Measurements from ENCODE around the gene TNNI2.

DNA sequence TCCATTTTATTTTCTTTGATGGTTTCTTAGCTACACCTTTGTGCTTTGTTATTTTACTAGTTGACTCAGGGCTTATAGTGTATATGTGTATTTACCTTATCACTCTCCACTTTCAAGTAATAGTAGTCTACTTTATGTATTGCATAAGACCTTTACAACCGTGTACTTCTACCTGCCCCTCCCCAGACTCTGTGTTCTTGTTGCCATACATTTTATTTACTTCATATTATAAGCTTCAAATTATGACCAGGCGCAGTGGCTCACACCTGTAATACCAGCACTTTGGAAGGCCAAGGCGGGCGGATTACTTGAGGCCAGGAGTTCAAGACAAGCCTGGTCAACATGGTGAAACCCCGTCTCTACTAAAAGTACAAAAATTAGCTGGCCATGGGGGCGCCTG lies 46.9 kb upstream of the TNNI2 start:
- TF ChIP-seq CTCF (IDR thresholded peaks at IDR 0.05; ENCODE audit: borderline replicate concordance, extremely low read depth, low read length, poor library complexity, severe bottlenecking) (no peak), EZH2 (IDR thresholded peaks at IDR 0.05; ENCODE audit: borderline replicate concordance, low read depth, low read length, severe bottlenecking) (no peak)

Data from DND-41 (cell line).